Liver (tissue), 9 donors: ENCODE data around the gene IP6K3. TPM values are rescaled to one million over a fixed set of nuclear protein-coding genes. Genes with fewer than 3 reads are reported as not detected.

ENCODE experiments used
- DNase-seq: peaks from one replicate; pipeline ENCODE4 v3.0.0-alpha.2; 2017; ENCODE audit warnings: low spot score
- H3K27ac ChIP-seq, 2 donors: one replicate each; pipeline ENCODE4 v1.7.0; 2013; ENCODE audit warnings: inconsistent platforms in 2 of 2, low read length in 2 of 2, control low read depth in 1 of 2, low read depth in 1 of 2, mild to moderate bottlenecking in 1 of 2
- H3K27me3 ChIP-seq, 4 donors: one replicate each; pipeline versions ENCODE4 v1.6.1 to v1.7.0; 2013; ENCODE audit warnings: low read length in 3 of 4, inconsistent platforms in 1 of 4, mild to moderate bottlenecking in 1 of 4, moderate library complexity in 1 of 4; ENCODE audit not compliant: control insufficient read depth in 4 of 4, insufficient read depth in 4 of 4
- H3K36me3 ChIP-seq, 4 donors: one replicate each; pipeline versions ENCODE4 v1.6.1 to v1.7.0; 2013; ENCODE audit warnings: low read length in 3 of 4, mild to moderate bottlenecking in 3 of 4, low read depth in 1 of 4, moderate library complexity in 1 of 4; ENCODE audit not compliant: control insufficient read depth in 4 of 4, insufficient read depth in 3 of 4
- H3K4me1 ChIP-seq, 4 donors: one replicate each; pipeline versions ENCODE4 v1.6.1 to v1.7.0; 2013; ENCODE audit warnings: low read length in 3 of 4, mild to moderate bottlenecking in 3 of 4, moderate library complexity in 1 of 4; ENCODE audit not compliant: control insufficient read depth in 4 of 4, insufficient read depth in 4 of 4
- H3K4me3 ChIP-seq, 3 donors: one replicate each; pipeline versions ENCODE4 v1.6.1 to v1.7.0; 2013; ENCODE audit warnings: low read length in 3 of 3, control low read depth in 1 of 3, low read depth in 1 of 3, mild to moderate bottlenecking in 1 of 3
- H3K9ac ChIP-seq, 2 donors: one replicate each; pipeline ENCODE4 v1.7.0; 2013; ENCODE audit warnings: low read length in 2 of 2, mild to moderate bottlenecking in 2 of 2, moderate library complexity in 2 of 2, control low read depth in 1 of 2, low read depth in 1 of 2
- H3K9me3 ChIP-seq, 4 donors: one replicate each; pipeline versions ENCODE4 v1.6.1 to v1.7.0; 2013; ENCODE audit warnings: low read length in 3 of 4; ENCODE audit not compliant: control insufficient read depth in 4 of 4
- EGR1 ChIP-seq, 2 donors: IDR thresholded peaks; 2 replicates each; pipeline ENCODE4 v1.6.1; 2016 to 2018; ENCODE audit warnings: antibody characterized with exemption in 2 of 2, low read depth in 2 of 2
- FOXA2 ChIP-seq: IDR thresholded peaks from 2 replicates; pipeline ENCODE4 v1.6.1; 2016; ENCODE audit warnings: antibody characterized with exemption
- GABPA ChIP-seq, 2 donors: IDR thresholded peaks in 1 of 2; conservative IDR thresholded peaks in 1 of 2; 2 replicates each; pipeline ENCODE4 v1.6.1; 2016; ENCODE audit warnings: antibody characterized with exemption in 2 of 2, mild to moderate bottlenecking in 1 of 2, moderate library complexity in 1 of 2
- HNF4A ChIP-seq, 2 donors: conservative IDR thresholded peaks; 2 replicates each; pipeline ENCODE4 v1.6.1; 2016; ENCODE audit warnings: antibody characterized with exemption in 2 of 2, mild to moderate bottlenecking in 2 of 2
- JUND ChIP-seq, 2 donors: IDR thresholded peaks; 2 replicates each; pipeline ENCODE4 v1.6.1; 2016; ENCODE audit warnings: antibody characterized with exemption in 2 of 2
- NR2F2 ChIP-seq: IDR thresholded peaks from 2 replicates; pipeline ENCODE4 v1.6.1; 2016; ENCODE audit warnings: antibody characterized with exemption
- RXRA ChIP-seq, 2 donors: IDR thresholded peaks; 2 replicates each; pipeline ENCODE4 v1.6.1; 2017 to 2018; ENCODE audit warnings: antibody characterized with exemption in 2 of 2, mild to moderate bottlenecking in 1 of 2
- SP1 ChIP-seq: IDR thresholded peaks from 2 replicates; pipeline ENCODE4 v1.6.1; 2018; ENCODE audit warnings: antibody characterized with exemption, mild to moderate bottlenecking
- WGBS: extraction: QIAGEN DNeasy Blood & Tissue Kit; methylation state at CpG from one replicate; pipeline ENCODE4 v1.1.7; 2013; 5-methylcytosine and 5-hydroxymethylcytosine counted together
- polyA plus RNA-seq, 2 donors: library from polyadenylated mRNA; stranded (reverse) in 1 of 2; unstranded in 1 of 2; fragments of 200-250 nt in 1 of 2; fragments of >200 nt in 1 of 2; fragmentation: Nextera tagmentation in 1 of 2; extraction: Ambion mirVana in 1 of 2; gene quantifications; one replicate each; pipeline versions ENCODE4 v1.2.1 to v1.2.3, GENCODE V29; 2013 to 2015
- total RNA-seq, 2 donors: library from RNA; depleted of rRNA; stranded (reverse); fragments of >200 nt; gene quantifications; one replicate each; pipeline ENCODE4 v1.2.3, GENCODE V29; 2014
- TF ChIP-seq, protein P1 (sequence below): IDR thresholded peaks from 2 replicates; pipeline ENCODE4 v1.6.1; 2016; ENCODE audit warnings: antibody characterized with exemption, mild to moderate bottlenecking
- TF ChIP-seq, protein P2 (sequence below): IDR thresholded peaks from 2 replicates; pipeline ENCODE4 v1.6.1; 2016; ENCODE audit warnings: antibody characterized with exemption
- TF ChIP-seq, protein P3 (sequence below): fragments of 150-350 bp; IDR thresholded peaks from 2 replicates; pipeline ENCODE4 v1.5.1; 2017; ENCODE audit warnings: improper control_type of control experiment, low read depth, low read length; ENCODE audit not compliant: missing input control
- TF ChIP-seq, protein P4 (sequence below): IDR thresholded peaks from 2 replicates; pipeline ENCODE4 v1.6.1; 2016; ENCODE audit warnings: antibody characterized with exemption
- donor health status: healthy.
- donor health status: healthy.
- donor health status: healthy.
- donor health status: healthy.
- donor health status: healthy.

Gene IP6K3
- total and polyA plus RNA-seq, 4 donors, result 1.5 to 12.9 (median 6.7) TPM

DNA sequence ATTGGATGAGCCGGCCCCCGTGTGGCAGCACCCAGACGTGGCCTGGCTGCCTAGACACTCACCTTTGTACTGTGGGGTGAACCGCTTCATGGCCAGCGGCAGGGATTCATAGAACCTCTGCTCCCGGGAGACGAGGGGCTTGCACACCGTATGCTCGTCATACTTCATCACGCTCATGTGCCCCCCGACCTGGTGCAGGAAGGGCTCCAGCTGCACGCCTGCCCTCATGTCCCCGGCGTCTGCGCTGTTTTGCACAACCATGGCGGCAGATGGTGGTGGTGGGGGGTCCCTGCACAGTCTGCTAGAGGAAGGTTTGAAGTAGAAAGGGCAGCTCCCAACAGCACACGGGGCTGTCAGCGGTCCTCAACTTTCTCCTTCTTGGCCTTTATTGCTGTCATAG, 11.5 kb downstream of the IP6K3 start (continued):
- TF ChIP-seq HNF4A (conservative IDR thresholded peaks at IDR 0.05), result no peak
- no peak for TF ChIP-seq EGR1 (IDR thresholded peaks at IDR 0.05; ENCODE audit: low read depth in 2 of 2)
- no peak for TF ChIP-seq JUND (IDR thresholded peaks at IDR 0.05)
- TF ChIP-seq RXRA (IDR thresholded peaks at IDR 0.05), result no peak

DNA sequence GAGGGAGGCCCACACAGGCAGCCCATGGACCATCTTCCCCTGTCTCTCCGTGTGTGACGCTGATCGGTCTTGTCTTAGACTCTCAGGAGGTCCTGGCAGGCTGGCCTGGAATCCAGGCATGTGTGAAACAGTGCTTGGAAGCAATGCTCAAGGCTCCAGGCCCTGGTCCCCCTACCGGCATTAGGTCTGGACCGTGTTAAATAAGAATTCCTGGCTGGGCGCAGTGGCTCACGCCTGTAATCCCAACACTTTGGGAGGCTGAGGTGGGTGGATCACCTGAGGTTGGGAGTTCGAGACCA, 13.0 kb downstream of the IP6K3 start:
- Histone ChIP-seq H3K27me3 (no peaks in the 10 kb centered on the region), H3K9me3 (no peaks in the 10 kb centered on the region), H3K4me3 (no peak overlapping the region), H3K36me3 (no peaks in the 10 kb centered on the region), H3K4me1 (peaks cover 0 to 17% (median 5%) of the 10 kb centered on the region in 4 donors), H3K9ac (no peak overlapping the region), H3K27ac (no peak overlapping the region)
- TF ChIP-seq, protein P1, sequence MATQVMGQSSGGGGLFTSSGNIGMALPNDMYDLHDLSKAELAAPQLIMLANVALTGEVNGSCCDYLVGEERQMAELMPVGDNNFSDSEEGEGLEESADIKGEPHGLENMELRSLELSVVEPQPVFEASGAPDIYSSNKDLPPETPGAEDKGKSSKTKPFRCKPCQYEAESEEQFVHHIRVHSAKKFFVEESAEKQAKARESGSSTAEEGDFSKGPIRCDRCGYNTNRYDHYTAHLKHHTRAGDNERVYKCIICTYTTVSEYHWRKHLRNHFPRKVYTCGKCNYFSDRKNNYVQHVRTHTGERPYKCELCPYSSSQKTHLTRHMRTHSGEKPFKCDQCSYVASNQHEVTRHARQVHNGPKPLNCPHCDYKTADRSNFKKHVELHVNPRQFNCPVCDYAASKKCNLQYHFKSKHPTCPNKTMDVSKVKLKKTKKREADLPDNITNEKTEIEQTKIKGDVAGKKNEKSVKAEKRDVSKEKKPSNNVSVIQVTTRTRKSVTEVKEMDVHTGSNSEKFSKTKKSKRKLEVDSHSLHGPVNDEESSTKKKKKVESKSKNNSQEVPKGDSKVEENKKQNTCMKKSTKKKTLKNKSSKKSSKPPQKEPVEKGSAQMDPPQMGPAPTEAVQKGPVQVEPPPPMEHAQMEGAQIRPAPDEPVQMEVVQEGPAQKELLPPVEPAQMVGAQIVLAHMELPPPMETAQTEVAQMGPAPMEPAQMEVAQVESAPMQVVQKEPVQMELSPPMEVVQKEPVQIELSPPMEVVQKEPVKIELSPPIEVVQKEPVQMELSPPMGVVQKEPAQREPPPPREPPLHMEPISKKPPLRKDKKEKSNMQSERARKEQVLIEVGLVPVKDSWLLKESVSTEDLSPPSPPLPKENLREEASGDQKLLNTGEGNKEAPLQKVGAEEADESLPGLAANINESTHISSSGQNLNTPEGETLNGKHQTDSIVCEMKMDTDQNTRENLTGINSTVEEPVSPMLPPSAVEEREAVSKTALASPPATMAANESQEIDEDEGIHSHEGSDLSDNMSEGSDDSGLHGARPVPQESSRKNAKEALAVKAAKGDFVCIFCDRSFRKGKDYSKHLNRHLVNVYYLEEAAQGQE, result no peak
- TF ChIP-seq, protein P2, sequence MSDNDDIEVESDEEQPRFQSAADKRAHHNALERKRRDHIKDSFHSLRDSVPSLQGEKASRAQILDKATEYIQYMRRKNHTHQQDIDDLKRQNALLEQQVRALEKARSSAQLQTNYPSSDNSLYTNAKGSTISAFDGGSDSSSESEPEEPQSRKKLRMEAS, result no peak
- TF ChIP-seq, protein P3, sequence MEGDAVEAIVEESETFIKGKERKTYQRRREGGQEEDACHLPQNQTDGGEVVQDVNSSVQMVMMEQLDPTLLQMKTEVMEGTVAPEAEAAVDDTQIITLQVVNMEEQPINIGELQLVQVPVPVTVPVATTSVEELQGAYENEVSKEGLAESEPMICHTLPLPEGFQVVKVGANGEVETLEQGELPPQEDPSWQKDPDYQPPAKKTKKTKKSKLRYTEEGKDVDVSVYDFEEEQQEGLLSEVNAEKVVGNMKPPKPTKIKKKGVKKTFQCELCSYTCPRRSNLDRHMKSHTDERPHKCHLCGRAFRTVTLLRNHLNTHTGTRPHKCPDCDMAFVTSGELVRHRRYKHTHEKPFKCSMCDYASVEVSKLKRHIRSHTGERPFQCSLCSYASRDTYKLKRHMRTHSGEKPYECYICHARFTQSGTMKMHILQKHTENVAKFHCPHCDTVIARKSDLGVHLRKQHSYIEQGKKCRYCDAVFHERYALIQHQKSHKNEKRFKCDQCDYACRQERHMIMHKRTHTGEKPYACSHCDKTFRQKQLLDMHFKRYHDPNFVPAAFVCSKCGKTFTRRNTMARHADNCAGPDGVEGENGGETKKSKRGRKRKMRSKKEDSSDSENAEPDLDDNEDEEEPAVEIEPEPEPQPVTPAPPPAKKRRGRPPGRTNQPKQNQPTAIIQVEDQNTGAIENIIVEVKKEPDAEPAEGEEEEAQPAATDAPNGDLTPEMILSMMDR, result no peak
- TF ChIP-seq SP1 (no peak), GABPA (IDR thresholded peaks at IDR 0.05 in 1 of 2, conservative IDR thresholded peaks at IDR 0.05 in 1 of 2) (no peak), EGR1 (IDR thresholded peaks at IDR 0.05; ENCODE audit: low read depth in 2 of 2) (no peak), HNF4A (conservative IDR thresholded peaks at IDR 0.05) (no peak), FOXA2 (no peak), NR2F2 (no peak)
- TF ChIP-seq, protein P4, sequence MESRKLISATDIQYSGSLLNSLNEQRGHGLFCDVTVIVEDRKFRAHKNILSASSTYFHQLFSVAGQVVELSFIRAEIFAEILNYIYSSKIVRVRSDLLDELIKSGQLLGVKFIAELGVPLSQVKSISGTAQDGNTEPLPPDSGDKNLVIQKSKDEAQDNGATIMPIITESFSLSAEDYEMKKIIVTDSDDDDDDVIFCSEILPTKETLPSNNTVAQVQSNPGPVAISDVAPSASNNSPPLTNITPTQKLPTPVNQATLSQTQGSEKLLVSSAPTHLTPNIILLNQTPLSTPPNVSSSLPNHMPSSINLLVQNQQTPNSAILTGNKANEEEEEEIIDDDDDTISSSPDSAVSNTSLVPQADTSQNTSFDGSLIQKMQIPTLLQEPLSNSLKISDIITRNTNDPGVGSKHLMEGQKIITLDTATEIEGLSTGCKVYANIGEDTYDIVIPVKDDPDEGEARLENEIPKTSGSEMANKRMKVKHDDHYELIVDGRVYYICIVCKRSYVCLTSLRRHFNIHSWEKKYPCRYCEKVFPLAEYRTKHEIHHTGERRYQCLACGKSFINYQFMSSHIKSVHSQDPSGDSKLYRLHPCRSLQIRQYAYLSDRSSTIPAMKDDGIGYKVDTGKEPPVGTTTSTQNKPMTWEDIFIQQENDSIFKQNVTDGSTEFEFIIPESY, result no peak
- 96% methylated on average over 8 of the region's 8 CpGs for WGBS
- DNase-seq, result no peak
